OCI-LY1 (cell line): Measurements from ENCODE around the gene CSMD2.

Source experiments
- H2AFZ ChIP-seq: fragments of 200-600 bp; sonication (generic), shearing (Covaris generic); 2 replicates; pipeline ENCODE4 v1.6.0; 2014; ENCODE audit warnings: antibody characterized with exemption, mild to moderate bottlenecking, low read length
- H3F3A ChIP-seq: fragments of 200-600 bp; sonication (generic), shearing (Covaris generic); 2 replicates; pipeline ENCODE4 v1.6.0; 2014; ENCODE audit warnings: mild to moderate bottlenecking, antibody characterized with exemption, low read length, moderate library complexity; ENCODE audit not compliant: insufficient read depth
- H3K27ac ChIP-seq: fragments of 200-600 bp; sonication (generic); 2 replicates; pipeline ENCODE4 v1.5.1; 2014; ENCODE audit warnings: low read length, mixed run types, mild to moderate bottlenecking, low read depth; ENCODE audit not compliant: poor library complexity, severe bottlenecking
- H3K27me3 ChIP-seq: fragments of 200-600 bp; sonication (generic); 2 replicates; pipeline ENCODE4 v1.6.0; 2014; ENCODE audit warnings: antibody characterized with exemption, mild to moderate bottlenecking, low read length, moderate library complexity; ENCODE audit not compliant: insufficient read depth
- H3K36me3 ChIP-seq: fragments of 200-600 bp; sonication (generic); 2 replicates; pipeline ENCODE4 v1.6.1; 2014; ENCODE audit warnings: mild to moderate bottlenecking, antibody characterized with exemption, low read length, moderate library complexity, mixed read lengths; ENCODE audit not compliant: insufficient read depth
- H3K4me1 ChIP-seq: fragments of 200-600 bp; sonication (generic); 2 replicates; pipeline ENCODE4 v1.5.1; 2014; ENCODE audit warnings: mild to moderate bottlenecking, low read length, moderate library complexity; ENCODE audit not compliant: insufficient read depth, severe bottlenecking
- H3K4me2 ChIP-seq: fragments of 200-600 bp; sonication (generic), shearing (Covaris generic); 2 replicates; pipeline ENCODE4 v1.6.1; 2014; ENCODE audit warnings: low read length
- H3K4me3 ChIP-seq: fragments of 200-600 bp; sonication (generic); 2 replicates; pipeline ENCODE4 v1.5.1; 2014; ENCODE audit warnings: low read length, low read depth, mild to moderate bottlenecking, mixed read lengths; ENCODE audit not compliant: poor library complexity, severe bottlenecking
- H3K79me2 ChIP-seq: fragments of 200-600 bp; shearing (Covaris generic); 2 replicates; pipeline ENCODE4 v1.6.1; 2016; ENCODE audit warnings: mixed run types, low read length, mixed read lengths; ENCODE audit not compliant: insufficient read depth
- H3K9ac ChIP-seq: fragments of 200-600 bp; sonication (generic), shearing (Covaris generic); 2 replicates; pipeline ENCODE4 v1.6.1; 2014; ENCODE audit warnings: mild to moderate bottlenecking, low read length, mixed read lengths
- H3K9me2 ChIP-seq: fragments of 200-600 bp; sonication (generic), shearing (Covaris generic); 2 replicates; pipeline ENCODE4 v1.6.1; 2014; ENCODE audit warnings: low read depth, mild to moderate bottlenecking, low read length, mixed read lengths
- H3K9me3 ChIP-seq: fragments of 200-600 bp; shearing (Covaris generic); 2 replicates; pipeline ENCODE4 v1.6.1; 2014; ENCODE audit warnings: low read length, mixed read lengths
- H4K20me1 ChIP-seq: fragments of 200-600 bp; sonication (generic), shearing (Covaris generic); 2 replicates; pipeline ENCODE4 v1.6.0; 2016; ENCODE audit warnings: mild to moderate bottlenecking, low read length; ENCODE audit not compliant: insufficient read depth
- CTCF ChIP-seq: fragments of 200-600 bp; sonication (generic), shearing (Covaris generic); IDR thresholded peaks from 2 replicates; pipeline ENCODE4 v1.5.1; 2017; ENCODE audit warnings: mild to moderate bottlenecking, antibody characterized with exemption, low read length, moderate library complexity, mixed read lengths
- EZH2 ChIP-seq: fragments of 200-600 bp; sonication (generic), shearing (Covaris generic); IDR thresholded peaks from 2 replicates; pipeline ENCODE4 v1.8.0; 2017; ENCODE audit warnings: borderline replicate concordance, mixed run types, mild to moderate bottlenecking, antibody characterized with exemption, low read length, moderate library complexity, mixed read lengths

The CSMD2 gene

GRCh38 chr1:33818071-33818470 lies 347.0 kb downstream of the CSMD2 start:
- no peaks in the 10 kb centered on the region for H3K36me3 ChIP-seq
- TF ChIP-seq EZH2 (no peak), CTCF (no peak)
- H3K27ac ChIP-seq: no peak overlapping the region

GRCh38 chr1:33815061-33815460 lies 350.0 kb downstream of the CSMD2 start:
- Histone ChIP-seq H4K20me1 (no peaks in the 10 kb centered on the region), H3K27me3 (no peaks in the 10 kb centered on the region), H3F3A (no peaks in the 10 kb centered on the region), H2AFZ (no peak overlapping the region), H3K9ac (no peak overlapping the region), H3K36me3 (no peaks in the 10 kb centered on the region), H3K27ac (no peak overlapping the region), H3K9me3 (no peaks in the 10 kb centered on the region), H3K79me2 (no peaks in the 10 kb centered on the region), H3K4me1 (no peaks in the 10 kb centered on the region), H3K9me2 (no peaks in the 10 kb centered on the region), H3K4me2 (no peak overlapping the region), H3K4me3 (no peak overlapping the region)
- no peak for TF ChIP-seq EZH2
- TF ChIP-seq CTCF: no peak

More at GRCh38 chr1:33818071-33818470, 347.0 kb downstream of the CSMD2 start:
- Histone ChIP-seq H2AFZ (no peak overlapping the region), H3K79me2 (no peaks in the 10 kb centered on the region), H3K9me3 (no peaks in the 10 kb centered on the region), H3K4me1 (no peaks in the 10 kb centered on the region), H3K9ac (no peak overlapping the region), H3K27me3 (no peaks in the 10 kb centered on the region), H3K9me2 (no peaks in the 10 kb centered on the region), H3K4me3 (no peak overlapping the region), H3F3A (no peaks in the 10 kb centered on the region), H3K4me2 (no peak overlapping the region), H4K20me1 (no peaks in the 10 kb centered on the region)

GRCh38 chr1:33814166-33814565 lies 350.9 kb downstream of the CSMD2 start:
- Histone ChIP-seq H3K4me3 (no peak overlapping the region), H3K4me1 (no peaks in the 10 kb centered on the region), H3K4me2 (no peak overlapping the region), H3K9me3 (no peaks in the 10 kb centered on the region; the same call in 1 of the 2 replicates), H4K20me1 (no peaks in the 10 kb centered on the region), H3K27ac (no peak overlapping the region), H3K79me2 (no peaks in the 10 kb centered on the region), H3K27me3 (no peaks in the 10 kb centered on the region), H3F3A (no peaks in the 10 kb centered on the region), H3K9me2 (no peaks in the 10 kb centered on the region), H2AFZ (no peak overlapping the region), H3K9ac (no peak overlapping the region), H3K36me3 (no peaks in the 10 kb centered on the region)
- TF ChIP-seq CTCF: no peak
- TF ChIP-seq EZH2: no peak
